ENCODE results near the gene TTL.

- TF ChIP-seq CTCF (IDR thresholded peaks at IDR 0.05; ENCODE audit: low read depth, low read length, poor library complexity, severe bottlenecking) (no peak), EZH2phosphoT487 (IDR thresholded peaks at IDR 0.05; ENCODE audit: borderline replicate concordance, low read length) (no peak)
Observed at GRCh38 chr2:112465382-112465781, 16.6 kb upstream of the TTL start.

All from DOHH2 (cell line).